NCI-H82 (cell line): Measurements from ENCODE around the gene YY1AP1.
"Not testable (repeated sequence)": the region's sequence is repeated elsewhere in the genome, so short reads cannot be mapped to it uniquely, and the experiment has no call there.

Experiments
- DNase-seq: peaks from one replicate; lab custom pipeline; 2025; lab: John Stamatoyannopoulos, UW

Gene YY1AP1

GRCh38 chr1:155688324-155689080, at the start of gene YY1AP1:
TSS of gene YY1AP1 (minus strand) at chr1:155688774. CDS start at chr1:155680436, 8,338 bp downstream.
- peak; percentile 96 for DNase-seq

GRCh38 chr1:155729031-155729898, 40.7 kb upstream of the YY1AP1 start:
- peak; percentile 88 for DNase-seq

GRCh38 chr1:155725142-155725541, 36.6 kb upstream of the YY1AP1 start:
- no peak for DNase-seq

GRCh38 chr1:155719703-155720102, 31.1 kb upstream of the YY1AP1 start:
- no peak for DNase-seq

GRCh38 chr1:155718524-155719115, 30.0 kb upstream of the YY1AP1 start:
- not testable (repeated sequence) for DNase-seq

- no peak for DNase-seq
Measured at GRCh38 chr1:155717041-155717440, 28.5 kb upstream of the YY1AP1 start.

GRCh38 chr1:155715777-155716176, 27.2 kb upstream of the YY1AP1 start:
- no peak for DNase-seq

- DNase-seq = not testable (repeated sequence)
Measured at GRCh38 chr1:155715056-155715455, 26.5 kb upstream of the YY1AP1 start.

GRCh38 chr1:155713075-155713474, 24.5 kb upstream of the YY1AP1 start:
- DNase-seq = no peak

GRCh38 chr1:155712636-155713035, 24.1 kb upstream of the YY1AP1 start:
- peak; percentile 47 for DNase-seq

- peak; percentile 42 for DNase-seq
Measured at GRCh38 chr1:155711457-155711856, 22.9 kb upstream of the YY1AP1 start.

GRCh38 chr1:155709391-155709790, 20.8 kb upstream of the YY1AP1 start:
- no peak for DNase-seq

- no peak for DNase-seq
Measured at GRCh38 chr1:155706139-155706538, 17.6 kb upstream of the YY1AP1 start.

- not testable (repeated sequence) for DNase-seq
Measured at GRCh38 chr1:155704414-155704813, 15.8 kb upstream of the YY1AP1 start.

GRCh38 chr1:155703216-155703615, 14.6 kb upstream of the YY1AP1 start:
- no peak for DNase-seq

GRCh38 chr1:155701675-155702074, 13.1 kb upstream of the YY1AP1 start:
- not testable (repeated sequence) for DNase-seq

GRCh38 chr1:155699062-155699461, 10.5 kb upstream of the YY1AP1 start:
- peak; percentile 78 for DNase-seq

- DNase-seq = peak; percentile 37
Measured at GRCh38 chr1:155698382-155699038, 9.9 kb upstream of the YY1AP1 start.

GRCh38 chr1:155697616-155698015, 9.0 kb upstream of the YY1AP1 start:
- DNase-seq = peak; percentile 42

GRCh38 chr1:155697046-155697445, 8.5 kb upstream of the YY1AP1 start:
- DNase-seq = peak; percentile 15

GRCh38 chr1:155696524-155696923, 8.0 kb upstream of the YY1AP1 start:
- DNase-seq = no peak

- no peak for DNase-seq
Measured at GRCh38 chr1:155695608-155696007, 7.0 kb upstream of the YY1AP1 start.
